Left cardiac atrium (tissue), 4 donors: Measurements from ENCODE around the gene CD86. TPM values are rescaled to one million over a fixed set of nuclear protein-coding genes. Genes with fewer than 3 reads are reported as not detected.
"Not testable (repeated sequence)": the region's sequence is repeated elsewhere in the genome, so short reads cannot be mapped to it uniquely, and the experiment has no call there.

Experiments used
- ATAC-seq, 2 donors: fragments of 200-7000 bp; cut with Tn5 transposase; one replicate each; pipeline ENCODE4 v1.9.1; 2020; ENCODE audit warnings: mild to moderate bottlenecking in 2 of 2, moderate library complexity in 2 of 2
- DNase-seq: peaks from one replicate; pipeline ENCODE4 v3.0.0-alpha.2; 2020
- intact Hi-C, 2 donors: fragments of 100-400 bp; cut with DNase I; formaldehyde crosslinking; loops; one replicate each; pipeline versions ENCODE4 v1.14.1 to v1.15.1; 2022 to 2023
- total RNA-seq, 2 donors: library from RNA; stranded (reverse); fragmentation: NEBNext Ultra II Directional; extraction: Animal tissue kit (Norgen Biotek cat#: 25700); gene quantifications; one replicate each; pipeline ENCODE4 v1.2.1, GENCODE V29; 2021
- donor health status: DM: no; HTN: yes; CAD: no.
- donor health status: DM: no; HTN: yes; CAD: no; lungs with severe emphysema.
- donor health status: DM: yes; HTN: yes; CAD: no.
- donor health status: Dilated cardiomyopathy.

CD86 gene
- total RNA-seq, 2 donors from 2014 or later, result 3.1 to 8.7 TPM

DNA sequence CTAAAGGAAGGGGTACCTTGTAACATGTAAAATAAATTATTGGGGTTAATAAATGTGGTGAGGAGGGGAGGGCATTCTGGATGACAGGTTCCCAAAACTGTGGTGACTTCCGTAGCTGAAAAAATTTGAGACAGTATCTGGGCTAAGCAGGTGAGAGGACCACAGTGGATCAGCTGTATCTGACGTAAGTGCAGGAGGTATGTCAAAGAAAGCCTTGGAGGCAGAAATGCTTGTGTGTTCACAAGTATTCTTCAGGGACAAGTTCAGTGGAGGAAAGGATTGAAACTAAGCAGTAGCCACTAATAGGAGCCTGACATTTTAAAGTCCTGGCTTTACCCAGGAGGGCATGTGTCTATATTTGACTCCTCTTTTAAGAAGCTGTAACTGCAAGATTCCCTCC is 52.0 kb downstream of the CD86 start:
- intact Hi-C loops, result loop anchor here in 1 of 2 donors (10.0 kb wide), 1 partner anchor 148 kb away; no protein-coding TSS in a partner anchor
- DNase-seq, result no peak
- ATAC-seq, result no peak

DNA sequence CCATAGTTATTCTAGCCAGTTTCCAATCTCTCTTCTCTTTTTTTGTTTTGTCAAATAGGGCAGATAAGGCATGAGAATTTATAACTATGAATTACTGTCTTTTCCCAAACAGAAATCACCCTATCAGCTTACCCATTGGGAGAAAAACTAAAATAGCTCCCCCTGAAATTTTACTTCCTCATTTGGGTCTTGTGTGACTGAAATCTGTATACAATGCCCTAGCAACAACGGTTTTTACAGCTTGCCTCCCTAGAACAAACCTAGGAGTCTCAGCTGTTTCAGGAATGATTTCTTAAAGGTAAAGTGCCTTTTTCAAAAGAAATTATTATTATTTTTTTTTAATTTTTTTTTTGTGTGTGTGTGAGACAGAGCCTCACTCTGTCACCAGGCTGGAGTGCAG is 56.8 kb downstream of the CD86 start:
- no peak for DNase-seq
- intact Hi-C loops, result no loop called here
- ATAC-seq, result no peak

DNA sequence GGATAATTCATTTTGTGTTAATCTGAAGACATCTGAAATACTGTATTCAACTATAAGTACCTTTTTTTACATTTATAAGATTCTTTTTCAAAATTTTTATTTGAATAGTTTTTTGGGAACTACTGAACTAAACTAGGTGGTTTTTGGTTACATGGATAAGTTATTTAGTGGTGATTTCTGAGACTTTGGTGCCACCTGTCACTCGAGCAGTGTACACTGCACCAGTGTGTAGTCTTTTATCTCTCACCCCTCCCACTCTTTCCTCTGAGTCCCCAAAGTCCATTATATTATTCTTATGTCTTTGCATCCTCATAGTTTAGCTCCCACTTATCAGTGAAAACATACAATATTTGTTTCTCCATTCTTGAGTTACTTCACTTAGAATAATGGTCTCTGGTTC is 57.6 kb downstream of the CD86 start:
- DNase-seq, result no peak
- no peak for ATAC-seq
- intact Hi-C loops, result no loop called here

DNA sequence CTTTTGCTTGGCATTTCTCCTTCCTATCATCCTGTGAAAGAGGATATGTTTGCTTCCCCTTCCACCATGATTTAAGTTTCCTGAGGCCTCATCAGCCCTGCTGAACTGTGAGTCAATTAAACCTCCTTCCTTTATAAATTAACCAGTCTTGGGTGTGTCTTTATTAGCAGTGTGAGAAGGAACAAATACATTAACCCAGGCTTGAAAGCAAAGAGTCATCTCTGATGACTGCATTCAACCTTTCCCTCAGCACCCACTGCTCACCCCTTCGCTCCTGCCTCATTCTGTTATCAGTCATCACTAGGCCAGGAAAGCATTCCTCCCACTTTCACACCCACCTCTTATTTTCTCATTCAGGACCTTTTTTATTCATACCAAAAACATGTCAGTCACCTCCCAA is 68.7 kb downstream of the CD86 start:
- intact Hi-C loops, result no loop called here
- no peak for ATAC-seq

DNA sequence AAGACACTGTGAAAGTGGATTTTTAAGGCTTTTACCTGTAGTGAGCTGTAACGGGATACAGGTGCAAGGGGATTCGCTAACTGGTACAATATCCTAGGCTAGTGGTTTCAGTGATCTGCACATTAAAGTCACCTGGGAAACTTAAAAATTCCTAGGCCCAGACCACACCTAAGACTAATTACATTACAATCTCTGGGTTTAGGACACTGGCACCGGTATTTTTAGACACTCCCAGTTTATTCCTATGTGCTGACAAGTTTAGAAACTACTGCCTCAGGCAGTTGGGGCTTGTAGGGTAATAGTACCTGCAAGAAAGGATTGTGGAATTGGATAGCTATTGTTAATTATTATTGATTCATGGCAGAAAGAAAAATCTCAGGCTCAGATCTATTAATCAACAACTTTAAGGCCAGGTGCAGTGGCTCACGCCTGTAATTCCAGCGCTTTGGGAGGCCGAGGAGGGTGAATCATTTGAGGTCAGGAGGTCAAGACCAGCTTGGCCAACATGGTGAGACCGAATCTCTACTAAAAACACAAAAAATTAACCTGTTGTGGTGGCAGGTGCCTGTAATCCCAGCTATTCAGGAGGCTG is 77.9 kb downstream of the CD86 start:
- DNase-seq (no peak), ATAC-seq (no peak)
- intact Hi-C loops, result no loop called here

More for the DNA sequence above, 68.7 kb downstream of the CD86 start:
- DNase-seq, result no peak

DNA sequence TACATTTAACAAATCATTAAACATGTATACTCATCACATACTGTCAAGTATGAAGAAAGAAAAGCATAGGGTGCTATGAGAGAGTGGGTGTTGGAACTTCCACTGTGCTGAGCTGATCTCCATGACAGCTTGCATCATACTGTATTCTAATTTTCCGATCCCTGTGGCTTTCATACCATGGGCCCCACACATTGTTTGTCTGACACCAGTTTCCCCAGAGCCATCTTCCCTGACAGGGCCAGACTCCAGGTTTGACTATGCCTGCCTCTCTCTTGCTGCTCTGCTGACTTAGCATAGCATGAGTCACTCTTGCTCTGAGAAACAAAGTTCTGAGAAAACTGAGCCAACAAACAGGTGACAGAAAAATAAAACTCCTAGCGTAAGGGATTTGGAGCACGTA is 91.3 kb downstream of the CD86 start:
- DNase-seq (no peak), ATAC-seq (no peak)
- intact Hi-C loops, result no loop called here

DNA sequence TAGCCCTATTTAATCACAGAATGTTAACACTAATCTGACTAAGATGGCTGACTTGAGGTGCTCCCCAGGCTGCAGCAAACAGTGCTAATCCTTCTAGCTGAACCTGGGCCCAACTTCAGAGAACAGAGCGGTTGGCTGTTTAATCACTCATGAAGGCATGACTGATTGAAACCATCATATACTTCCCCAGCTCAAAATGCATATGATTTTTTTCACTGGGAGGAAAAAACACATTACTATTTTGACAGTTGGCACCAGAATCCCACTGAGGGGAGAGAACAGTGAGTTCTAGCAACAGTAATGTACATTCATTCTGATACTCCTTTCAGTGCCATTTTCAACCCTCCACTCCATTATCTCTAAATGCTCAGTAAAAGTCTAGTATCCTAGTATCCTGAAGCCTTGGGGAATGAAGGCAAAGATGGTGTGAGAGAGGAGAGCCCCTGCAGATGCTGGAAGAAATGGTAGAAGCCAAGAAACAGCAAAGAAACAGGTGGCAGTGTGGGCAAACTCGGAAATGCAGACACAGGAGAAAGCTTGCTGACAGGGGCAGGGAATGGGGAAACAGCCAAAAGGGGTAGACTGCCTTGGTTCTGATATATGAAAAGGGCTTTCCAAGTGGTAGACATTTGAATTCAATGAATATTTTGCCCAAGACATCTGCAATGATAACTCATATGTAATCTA is 93.9 kb downstream of the CD86 start:
- DNase-seq (no peak), ATAC-seq (no peak)
- intact Hi-C loops, result no loop called here

DNA sequence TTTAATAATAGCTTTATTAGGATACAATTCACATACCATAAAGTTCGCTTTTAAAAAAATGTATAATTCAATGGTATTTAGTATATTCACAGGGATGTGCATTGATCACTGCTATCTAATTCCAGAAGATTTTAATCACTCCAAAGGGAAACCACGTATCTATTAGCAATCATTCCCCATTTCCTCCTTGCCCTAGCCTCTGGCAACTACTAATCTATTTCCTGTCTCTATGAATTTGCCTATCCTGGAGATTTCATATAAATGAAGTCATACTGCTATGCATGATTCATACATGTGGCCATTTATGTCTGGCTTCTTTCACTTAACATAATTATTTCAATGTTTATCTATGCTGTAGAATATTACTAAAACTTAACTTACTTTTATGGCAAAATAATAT is 96.3 kb downstream of the CD86 start:
- intact Hi-C loops, result no loop called here
- ATAC-seq (no peak), DNase-seq (no peak)

DNA sequence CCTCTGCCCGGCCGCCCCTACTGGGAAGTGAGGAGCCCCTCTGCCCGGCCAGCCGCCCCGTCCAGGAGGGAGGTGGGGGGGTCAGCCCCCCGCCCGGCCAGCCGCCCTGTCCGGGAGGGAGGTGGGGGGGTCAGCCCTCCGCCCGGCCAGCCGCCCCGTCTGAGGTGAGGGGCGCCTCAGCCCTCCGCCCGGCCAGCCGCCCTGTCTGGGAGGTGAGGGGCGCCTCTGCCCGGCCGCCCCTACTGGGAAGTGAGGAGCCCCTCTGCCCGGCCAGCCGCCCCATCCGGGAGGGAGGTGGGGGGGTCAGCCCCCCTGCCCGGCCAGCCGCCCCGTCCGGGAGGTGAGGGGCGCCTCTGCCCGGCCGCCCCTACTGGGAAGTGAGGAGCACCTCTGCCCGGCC is 109.8 kb downstream of the CD86 start:
- ATAC-seq, DNase-seq, intact Hi-C loops: not testable (repeated sequence)

DNA sequence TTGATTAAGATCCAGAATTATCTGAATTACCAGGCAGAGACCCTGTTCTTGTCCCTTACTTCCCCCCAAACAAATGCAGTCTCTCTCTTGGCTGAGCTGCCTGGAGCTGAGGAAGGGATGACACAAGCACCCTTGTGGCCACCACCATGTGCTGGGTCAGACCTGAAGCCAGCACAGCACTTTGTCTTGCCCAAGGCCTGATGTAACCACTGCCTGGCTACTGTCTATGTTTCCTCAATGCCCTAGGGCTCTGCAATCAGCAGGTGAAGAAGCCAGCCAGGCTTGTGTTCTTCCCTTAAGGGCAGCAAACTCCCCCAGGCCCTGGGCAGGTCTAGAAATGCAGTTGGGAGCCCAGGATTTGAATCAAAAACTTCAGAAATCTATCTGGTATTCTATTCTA is 112.5 kb downstream of the CD86 start:
- DNase-seq (no peak), ATAC-seq (no peak)
- intact Hi-C loops, result no loop called here

DNA sequence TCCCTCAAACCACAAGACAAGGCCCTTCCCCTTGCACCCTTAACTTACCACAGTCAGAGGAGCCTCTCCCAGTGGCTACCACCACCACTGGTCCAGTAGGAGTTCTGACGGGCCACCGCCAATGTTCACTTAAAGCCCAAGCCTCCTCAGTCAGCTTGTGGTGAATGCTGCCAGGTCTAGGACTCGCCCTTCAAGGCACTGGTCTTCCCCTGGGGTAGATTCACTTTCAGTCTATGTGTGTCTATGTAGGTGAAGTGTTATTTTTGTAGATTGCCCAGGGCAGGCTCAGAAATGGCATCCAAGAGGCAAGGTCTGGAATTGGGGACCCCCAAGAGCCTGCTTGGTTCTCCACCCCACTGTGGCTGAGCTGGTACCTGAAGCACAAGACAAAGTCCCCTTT is 112.9 kb downstream of the CD86 start:
- DNase-seq (no peak), ATAC-seq (no peak)
- intact Hi-C loops, result no loop called here

DNA sequence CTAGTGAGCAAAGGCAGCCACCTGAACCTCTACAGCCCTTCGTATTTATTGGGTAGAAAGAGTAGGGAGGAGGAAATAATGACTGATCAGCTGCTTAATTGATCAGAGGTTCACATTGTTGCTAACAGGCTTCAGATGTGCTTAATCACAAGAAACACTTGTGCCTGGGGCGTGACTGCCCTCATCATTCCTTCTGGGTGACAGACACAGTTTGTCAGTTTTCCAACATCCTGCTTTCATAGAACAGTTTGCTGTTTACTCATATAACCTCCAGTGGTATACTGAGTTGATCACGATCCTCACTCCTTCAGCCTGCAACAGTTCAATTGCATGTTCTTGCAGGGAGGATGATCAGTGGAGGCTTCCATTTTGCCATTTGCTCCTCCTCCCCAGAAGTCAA is 114.7 kb downstream of the CD86 start:
- no peak for ATAC-seq
- DNase-seq, result no peak
- intact Hi-C loops, result no loop called here

Other genes starting within 250 kb of the CD86 start
- gene IQCB1, start 220.3 kb upstream of the CD86 start, total RNA-seq, result 1 to 10 TPM; 8.1 to 9.1 TPM
- gene EAF2, start 220.2 kb upstream of the CD86 start, total RNA-seq, result 1 to 10 TPM; 3.8 to 4.0 TPM
- 1 to 10 TPM in 1 of 2 donors, under 1 TPM in 1; 0.68 to 1.2 TPM for gene SLC15A2, start 161.0 kb upstream of the CD86 start, total RNA-seq
- gene ILDR1, start 33.1 kb upstream of the CD86 start, total RNA-seq, result not detected
- not detected for gene CASR, start 128.3 kb downstream of the CD86 start, total RNA-seq